Measurements from ENCODE around the gene HELLS.
A peak's percentile ranks its signal among the peaks of the same experiment; 100 is the strongest.
"Not testable (repeated sequence)": the region's sequence is repeated elsewhere in the genome, so short reads cannot be mapped to it uniquely, and the experiment has no call there.

HELLS gene

GRCh38 chr10:94614558-94614957 is 69.0 kb downstream of the HELLS start:
- no peak for DNase-seq

- no peak for DNase-seq
Observed at GRCh38 chr10:94617389-94617944, 71.9 kb downstream of the HELLS start.

- DNase-seq: no peak
Observed at GRCh38 chr10:94622666-94623205, 77.1 kb downstream of the HELLS start.

- no peak for DNase-seq
Observed at GRCh38 chr10:94623572-94623971, 78.0 kb downstream of the HELLS start.

- no peak for DNase-seq
Observed at GRCh38 chr10:94626476-94626875, 80.9 kb downstream of the HELLS start.

- DNase-seq: no peak
Observed at GRCh38 chr10:94627511-94627910, 81.9 kb downstream of the HELLS start.

- DNase-seq: peak; percentile 17
Observed at GRCh38 chr10:94630017-94630688, 84.6 kb downstream of the HELLS start.

- no peak for DNase-seq
Observed at GRCh38 chr10:94631077-94631875, 85.7 kb downstream of the HELLS start.

- DNase-seq: no peak
Observed at GRCh38 chr10:94632954-94633353, 87.4 kb downstream of the HELLS start.

- not testable (repeated sequence) for DNase-seq
Observed at GRCh38 chr10:94638097-94638496, 92.5 kb downstream of the HELLS start.

GRCh38 chr10:94639902-94640301 is 94.3 kb downstream of the HELLS start:
- no peak for DNase-seq

GRCh38 chr10:94640562-94640961 is 95.0 kb downstream of the HELLS start:
- no peak for DNase-seq

GRCh38 chr10:94641480-94641879 is 95.9 kb downstream of the HELLS start:
- no peak for DNase-seq

GRCh38 chr10:94644352-94644751 is 98.8 kb downstream of the HELLS start:
- no peak for DNase-seq

- no peak for DNase-seq
Observed at GRCh38 chr10:94645285-94645684, 99.7 kb downstream of the HELLS start.

All from CD4-positive, alpha-beta T cell treated with Interleukin-21 for 1 hour (primary cell).